GM18951 (cell line): ENCODE data around the gene IFIT3.

Source experiments
- POLR2A ChIP-seq: IDR thresholded peaks from 4 replicates; pipeline ENCODE4 v1.6.1; 2011; ENCODE audit warnings: mild to moderate bottlenecking; ENCODE audit not compliant: insufficient read length, insufficient read depth; ENCODE audit errors: extremely low read depth
- in situ Hi-C: fragments of 300-500 bp; cut with MboI; formaldehyde crosslinking; loops from one replicate; pipeline ENCODE4 v1.12.0; 2022; ENCODE audit warnings: low sequenced_read_pairs, mixed read lengths, inconsistent platforms; ENCODE audit not compliant: unreplicated experiment

Gene IFIT3

DNA sequence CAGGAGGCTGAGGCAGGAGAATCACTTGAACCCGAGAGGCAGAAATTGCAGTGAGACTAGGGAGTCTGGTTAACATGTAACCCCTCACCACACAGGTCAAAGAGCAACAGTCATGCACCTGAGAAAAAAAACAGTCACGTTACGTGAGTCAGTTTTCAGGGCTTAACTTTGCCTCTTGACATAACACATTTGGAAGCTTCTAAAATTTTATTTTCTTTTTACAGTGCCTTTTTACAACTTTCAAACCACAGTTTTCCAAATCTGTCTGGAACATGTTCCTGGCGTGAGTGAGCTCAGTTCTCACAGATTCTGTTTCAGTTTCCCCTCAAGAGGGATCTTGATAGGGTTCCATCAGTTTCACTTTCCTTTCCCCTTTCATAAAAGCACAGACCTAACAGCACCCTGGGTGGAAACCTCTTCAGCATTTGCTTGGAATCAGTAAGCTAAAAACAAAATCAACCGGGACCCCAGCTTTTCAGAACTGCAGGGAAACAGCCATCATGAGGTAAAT is 4.4 kb downstream of the IFIT3 start:
- in situ Hi-C loops, result no loop called here
- no peak for TF ChIP-seq POLR2A

DNA sequence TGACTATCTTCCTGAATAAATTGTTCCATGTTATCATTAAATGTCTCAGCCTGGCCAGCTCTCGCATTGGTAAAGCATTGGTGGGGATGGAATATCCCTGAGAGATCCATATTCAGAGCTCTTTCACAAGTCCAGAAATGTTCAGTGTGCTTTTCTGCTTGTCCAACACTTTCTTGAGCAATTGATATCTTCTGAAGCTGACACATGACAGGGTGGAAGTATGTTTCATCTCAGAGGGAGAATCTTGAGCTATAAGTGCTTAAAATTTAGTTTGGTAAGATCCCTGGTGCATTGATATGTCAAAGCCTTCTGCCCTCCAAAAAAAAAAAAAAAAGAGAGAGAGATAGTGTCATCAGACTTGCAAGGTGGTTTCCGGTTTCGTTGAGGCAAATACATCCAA is 7.4 kb downstream of the IFIT3 start:
- TF ChIP-seq POLR2A, result no peak
- in situ Hi-C loops, result no loop called here

DNA sequence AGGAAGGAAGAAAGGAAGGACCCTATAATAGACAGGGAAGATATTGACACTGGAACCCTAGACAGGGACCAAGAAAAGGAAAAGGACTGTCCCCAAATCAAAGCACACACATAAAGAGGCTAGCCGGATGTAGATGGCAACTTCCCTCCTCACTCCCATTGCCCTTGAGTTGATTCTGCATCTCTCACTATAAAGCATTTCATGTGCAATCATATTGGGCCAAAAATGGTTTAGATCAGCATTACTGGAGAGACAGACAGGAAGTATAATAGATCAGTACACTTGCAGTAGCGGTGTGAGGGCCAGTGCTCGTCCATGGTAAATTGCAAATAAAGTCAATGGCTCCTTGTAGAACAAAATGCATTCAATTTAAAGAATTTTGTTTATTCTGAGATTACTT is 8.4 kb downstream of the IFIT3 start:
- no peak for TF ChIP-seq POLR2A
- in situ Hi-C loops, result no loop called here

DNA sequence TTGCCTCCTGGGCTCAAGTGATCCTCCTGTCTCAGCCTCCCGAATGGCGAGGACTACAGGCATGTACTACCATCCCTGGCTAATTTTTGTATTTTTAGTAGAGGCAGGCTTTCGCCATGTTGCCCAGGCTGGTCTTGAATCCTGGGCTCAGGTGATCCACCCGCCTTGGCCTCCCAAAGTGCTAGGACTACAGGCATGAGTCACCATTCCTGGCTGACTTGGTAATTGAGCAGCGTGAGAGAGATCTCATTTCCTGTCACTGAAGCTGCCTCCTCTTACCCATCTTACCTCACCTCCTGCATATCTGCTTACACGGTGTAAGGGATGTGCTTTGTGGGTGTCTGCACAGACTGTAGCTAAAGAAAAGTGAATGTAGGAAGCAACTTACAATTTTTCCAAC is 9.7 kb downstream of the IFIT3 start:
- in situ Hi-C loops, result no loop called here
- no peak for TF ChIP-seq POLR2A

DNA sequence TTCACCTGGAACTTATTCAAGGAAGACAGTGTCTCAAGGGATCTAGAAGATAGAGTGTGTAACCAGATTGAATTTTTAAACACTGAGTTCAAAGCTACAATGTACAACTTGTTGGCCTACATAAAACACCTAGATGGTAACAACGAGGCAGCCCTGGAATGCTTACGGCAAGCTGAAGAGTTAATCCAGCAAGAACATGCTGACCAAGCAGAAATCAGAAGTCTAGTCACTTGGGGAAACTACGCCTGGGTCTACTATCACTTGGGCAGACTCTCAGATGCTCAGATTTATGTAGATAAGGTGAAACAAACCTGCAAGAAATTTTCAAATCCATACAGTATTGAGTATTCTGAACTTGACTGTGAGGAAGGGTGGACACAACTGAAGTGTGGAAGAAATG is 10.9 kb downstream of the IFIT3 start:
- no peak for TF ChIP-seq POLR2A
- in situ Hi-C loops, result no loop called here

DNA sequence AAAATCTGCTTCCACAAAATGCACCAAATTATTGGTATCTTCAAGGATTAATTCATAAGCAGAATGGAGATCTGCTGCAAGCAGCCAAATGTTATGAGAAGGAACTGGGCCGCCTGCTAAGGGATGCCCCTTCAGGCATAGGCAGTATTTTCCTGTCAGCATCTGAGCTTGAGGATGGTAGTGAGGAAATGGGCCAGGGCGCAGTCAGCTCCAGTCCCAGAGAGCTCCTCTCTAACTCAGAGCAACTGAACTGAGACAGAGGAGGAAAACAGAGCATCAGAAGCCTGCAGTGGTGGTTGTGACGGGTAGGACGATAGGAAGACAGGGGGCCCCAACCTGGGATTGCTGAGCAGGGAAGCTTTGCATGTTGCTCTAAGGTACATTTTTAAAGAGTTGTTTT is 12.1 kb downstream of the IFIT3 start:
- no peak for TF ChIP-seq POLR2A
- in situ Hi-C loops, result no loop called here

DNA sequence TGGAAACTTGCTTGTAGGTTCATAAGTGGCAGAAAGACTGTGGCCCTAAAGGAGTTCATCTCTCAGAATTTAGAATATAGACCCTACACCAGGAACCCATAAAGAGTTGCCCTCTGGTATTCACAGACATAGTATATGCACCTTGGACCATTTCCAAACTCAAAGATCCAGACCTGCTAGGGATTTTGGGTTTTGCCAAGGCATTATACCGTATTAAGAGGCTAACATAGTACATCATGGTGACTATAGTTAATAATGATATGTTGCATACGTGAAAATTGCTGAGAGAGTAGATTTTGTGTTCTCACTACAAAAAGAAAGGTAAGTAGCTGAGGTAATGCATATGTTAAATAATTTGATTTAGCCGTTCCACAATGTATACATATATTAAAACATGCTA is 13.9 kb downstream of the IFIT3 start:
- in situ Hi-C loops, result no loop called here
- TF ChIP-seq POLR2A, result peak; percentile 1

DNA sequence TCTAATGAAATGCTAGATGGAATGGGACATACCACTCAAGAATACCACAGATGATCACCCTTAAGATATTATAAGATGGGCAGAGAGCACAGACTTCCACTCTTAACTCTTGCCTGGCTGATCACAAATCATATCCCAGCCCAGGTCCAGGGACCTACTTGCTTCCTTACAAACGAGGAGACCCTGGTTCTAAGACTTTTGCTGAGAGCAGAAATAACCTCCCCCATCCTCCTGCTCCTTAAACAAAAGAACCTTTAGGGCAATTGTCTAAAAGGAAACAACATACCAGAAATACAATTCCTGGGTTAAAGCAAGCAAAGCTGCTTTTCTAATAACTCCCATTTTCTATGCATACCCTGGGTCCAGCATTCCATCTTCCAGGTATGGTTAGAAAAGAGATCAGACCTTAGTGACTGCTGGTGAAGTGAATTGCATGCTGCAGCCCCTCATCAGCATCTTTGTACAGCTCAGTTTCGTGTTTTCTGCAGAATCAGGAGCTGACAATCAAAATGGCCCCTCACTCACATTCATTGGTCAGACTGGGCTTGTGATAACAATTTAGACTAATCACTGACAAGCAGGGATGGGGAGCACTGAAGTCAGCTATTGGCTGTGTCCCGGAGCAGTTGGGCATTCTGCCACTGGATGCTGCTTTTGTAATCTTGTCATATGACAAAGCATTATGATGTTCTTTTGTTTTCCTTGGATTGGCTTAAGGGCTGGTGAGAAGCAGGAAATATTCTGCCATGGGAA is 14.6 kb downstream of the IFIT3 start:
- TF ChIP-seq POLR2A, result peak; percentile 16
- in situ Hi-C loops, result no loop called here

DNA sequence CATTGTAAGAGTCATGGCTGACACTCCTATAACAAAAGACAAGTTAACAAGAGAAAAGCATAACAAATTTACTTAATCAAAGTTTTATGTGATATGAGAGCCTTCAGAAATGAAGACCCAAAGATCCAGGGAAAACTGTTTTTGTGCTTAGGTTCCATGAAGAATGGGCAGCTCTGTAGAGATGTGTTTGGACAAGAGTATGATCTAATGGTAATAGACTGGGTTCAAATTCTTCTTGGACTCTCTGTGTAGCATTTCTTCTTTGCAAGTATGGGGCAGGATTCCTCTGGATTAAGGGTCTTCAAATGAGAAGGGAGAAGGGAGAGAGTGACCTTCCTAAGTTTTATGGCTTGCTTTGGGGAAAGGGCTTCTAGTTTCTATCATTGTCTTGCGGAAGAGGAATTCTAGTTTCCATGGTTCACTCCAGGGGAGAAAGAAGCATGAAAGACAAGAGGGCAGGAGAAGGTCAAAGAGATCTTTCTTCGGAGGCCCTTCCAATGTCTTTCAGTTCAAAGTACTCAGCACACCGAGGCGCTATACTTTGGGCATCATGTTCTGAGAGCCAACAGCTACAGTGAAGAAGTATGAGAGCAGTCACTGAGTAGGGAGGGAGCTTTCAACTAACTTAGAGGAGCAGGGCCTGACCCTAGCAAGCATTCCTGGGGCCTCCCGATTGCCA is 15.4 kb downstream of the IFIT3 start:
- in situ Hi-C loops, result no loop called here
- no peak for TF ChIP-seq POLR2A

DNA sequence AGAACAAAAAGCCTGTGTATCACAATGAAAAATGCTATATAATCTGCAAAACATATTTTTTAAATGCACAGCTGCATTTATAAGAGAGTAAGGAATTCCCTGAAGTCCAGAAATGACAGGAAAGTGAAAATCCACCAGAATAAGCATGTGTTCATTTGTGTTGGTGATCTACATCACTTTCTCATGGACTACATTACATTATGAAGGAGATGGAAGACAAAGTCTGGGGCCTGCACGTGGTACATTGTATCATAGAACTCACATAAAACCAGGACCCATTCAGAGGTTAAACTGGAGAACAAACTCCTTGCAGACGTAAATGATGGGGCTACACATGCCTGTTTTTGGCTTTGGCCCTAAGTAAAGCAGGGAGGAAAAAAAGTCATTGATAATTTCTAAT is 16.4 kb downstream of the IFIT3 start:
- no peak for TF ChIP-seq POLR2A
- in situ Hi-C loops, result no loop called here

DNA sequence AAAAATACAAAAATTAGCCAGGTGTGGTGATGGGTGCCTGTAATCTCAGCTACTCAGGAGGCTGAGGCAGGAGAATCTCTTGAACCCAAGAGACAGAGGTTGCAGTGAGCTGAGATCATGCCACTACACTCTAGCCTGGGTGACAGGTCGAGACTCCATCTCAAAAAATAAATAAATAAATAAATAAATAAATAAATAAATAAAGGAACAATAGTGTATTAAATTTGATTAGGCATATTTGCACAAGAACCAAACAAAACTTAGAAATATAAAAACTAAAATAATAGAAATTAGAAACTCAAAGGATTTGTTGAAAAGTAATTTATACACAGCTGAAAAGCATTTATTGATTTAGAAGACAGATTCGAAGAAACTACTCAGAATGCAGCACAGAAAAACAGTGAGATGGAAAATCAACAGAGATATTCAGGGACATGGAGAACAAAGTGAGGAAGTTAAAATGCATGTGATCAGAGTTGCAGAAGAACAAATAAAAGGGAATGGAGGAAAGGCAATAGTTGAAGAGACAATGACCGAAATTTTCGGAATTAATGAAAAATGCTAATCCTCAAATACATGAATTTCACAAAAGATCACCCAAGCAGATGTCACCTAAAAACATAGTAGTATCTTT is 17.7 kb downstream of the IFIT3 start:
- in situ Hi-C loops, result no loop called here
- no peak for TF ChIP-seq POLR2A

DNA sequence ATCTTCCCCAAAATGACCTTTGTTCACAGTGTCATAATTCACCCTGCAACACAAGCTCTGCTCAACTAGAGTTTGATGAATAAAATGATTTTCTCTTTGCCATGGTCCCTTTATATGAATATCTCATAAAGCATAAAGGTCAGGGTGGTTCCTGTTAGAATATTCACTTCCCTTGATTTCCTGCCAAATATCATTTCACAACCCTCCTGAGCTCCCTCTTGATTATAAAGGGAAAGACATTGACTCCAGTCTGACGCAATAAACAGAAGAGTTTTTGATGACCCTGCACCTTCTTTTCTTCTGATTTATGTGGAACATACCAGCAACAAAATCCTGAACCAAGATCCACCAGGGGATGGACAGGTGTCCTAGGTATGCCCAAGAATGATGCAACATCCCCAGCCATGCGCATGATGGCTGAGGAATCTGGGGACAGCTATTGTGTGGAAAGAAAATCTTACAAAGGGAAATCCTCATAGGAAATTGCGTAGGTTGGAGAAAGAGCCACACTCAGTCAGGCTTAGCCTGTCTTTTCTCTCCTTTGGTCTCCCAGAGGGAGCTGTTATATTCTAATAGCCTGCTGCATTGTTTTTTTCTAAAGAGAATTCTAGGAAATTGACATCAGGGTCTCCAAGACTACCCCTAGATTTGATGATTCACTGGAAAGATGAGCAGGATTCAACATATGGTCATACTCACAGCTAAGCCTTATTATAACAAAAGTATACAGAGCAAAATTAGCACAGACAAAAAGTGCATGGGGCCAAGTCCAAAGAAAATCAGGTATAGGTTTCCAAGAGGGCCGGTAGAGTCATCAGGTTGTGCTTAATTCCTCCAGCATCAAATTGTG is 18.8 kb downstream of the IFIT3 start:
- TF ChIP-seq POLR2A, result no peak
- in situ Hi-C loops, result no loop called here
